Astrocyte (in vitro differentiated cells and primary cell): ENCODE measurements around the gene WSCD2. TPM values are rescaled to one million over a fixed set of nuclear protein-coding genes. Genes with fewer than 3 reads are reported as not detected.

Experiments used
- DNase-seq: peaks from one replicate; pipeline ENCODE4 v3.0.0-alpha.2; 2010; ENCODE audit warnings: low read depth
- FAIRE-seq: peaks from 2 replicates; lab custom pipeline; 2011; peaks lifted over from hg19 to GRCh38; lab: Jason Lieb, UNC
- H2AFZ ChIP-seq: 2 replicates; pipeline ENCODE4 v1.6.0; 2012; ENCODE audit warnings: low read depth, low read length, inconsistent platforms
- H3K27ac ChIP-seq: 2 replicates; pipeline ENCODE4 v1.5.1; 2011; ENCODE audit warnings: low read depth, low read length, inconsistent platforms
- H3K27me3 ChIP-seq: 2 replicates; pipeline ENCODE4 v1.6.0; 2011; ENCODE audit warnings: low read length, inconsistent platforms; ENCODE audit not compliant: insufficient read depth
- H3K36me3 ChIP-seq: 2 replicates; pipeline ENCODE4 v1.5.1; 2011; ENCODE audit warnings: low read length, inconsistent platforms; ENCODE audit not compliant: insufficient read depth
- H3K4me1 ChIP-seq: 2 replicates; pipeline ENCODE4 v1.5.1; 2011; ENCODE audit warnings: low read length, inconsistent platforms; ENCODE audit not compliant: insufficient read depth
- H3K4me2 ChIP-seq: 2 replicates; pipeline ENCODE4 v1.6.0; 2012; ENCODE audit warnings: low read length, inconsistent platforms
- H3K4me3 ChIP-seq: 2 replicates; pipeline ENCODE4 v1.5.1; 2011; ENCODE audit warnings: low read depth, mild to moderate bottlenecking, low read length, inconsistent platforms; ENCODE audit not compliant: insufficient read depth
- H3K79me2 ChIP-seq: 2 replicates; pipeline ENCODE4 v1.6.0; 2012; ENCODE audit warnings: mild to moderate bottlenecking, low read length, inconsistent platforms; ENCODE audit not compliant: insufficient read depth
- H3K9ac ChIP-seq: 2 replicates; pipeline ENCODE4 v1.6.0; 2012; ENCODE audit warnings: mild to moderate bottlenecking, low read length, inconsistent platforms
- H3K9me3 ChIP-seq: 2 replicates; pipeline ENCODE4 v1.5.1; 2012; ENCODE audit warnings: low read depth, mild to moderate bottlenecking, low read length, inconsistent platforms; ENCODE audit not compliant: insufficient read depth
- H4K20me1 ChIP-seq: 2 replicates; pipeline ENCODE4 v1.6.0; 2012; ENCODE audit warnings: low read length, inconsistent platforms; ENCODE audit not compliant: insufficient read depth
- H3K27ac Mint-ChIP-seq: one replicate; pipeline ENCODE4 v1.8.0; 2021; ENCODE audit warnings: mild to moderate bottlenecking, mixed read lengths; ENCODE audit not compliant: unreplicated experiment
- H3K27me3 Mint-ChIP-seq: one replicate; pipeline ENCODE4 v1.8.0; 2021; ENCODE audit warnings: low read depth, mixed read lengths; ENCODE audit not compliant: unreplicated experiment
- H3K36me3 Mint-ChIP-seq: one replicate; pipeline ENCODE4 v1.8.0; 2021; ENCODE audit warnings: low read depth, mixed read lengths; ENCODE audit not compliant: unreplicated experiment
- H3K4me1 Mint-ChIP-seq: one replicate; pipeline ENCODE4 v1.8.0; 2021; ENCODE audit warnings: low read depth, mixed read lengths; ENCODE audit not compliant: unreplicated experiment
- H3K4me3 Mint-ChIP-seq: one replicate; pipeline ENCODE4 v1.8.0; 2021; ENCODE audit warnings: mild to moderate bottlenecking, moderate library complexity, mixed read lengths; ENCODE audit not compliant: unreplicated experiment
- H3K9me3 Mint-ChIP-seq: one replicate; pipeline ENCODE4 v1.8.0; 2021; ENCODE audit warnings: mild to moderate bottlenecking, mixed read lengths; ENCODE audit not compliant: unreplicated experiment
- CTCF ChIP-seq: IDR thresholded peaks from 2 replicates; pipeline ENCODE4 v1.5.1; 2011; ENCODE audit warnings: low read depth, mild to moderate bottlenecking, inconsistent platforms, low read length, moderate library complexity; ENCODE audit not compliant: insufficient read depth
- EZH2 ChIP-seq: IDR thresholded peaks from 2 replicates; pipeline ENCODE4 v1.6.1; 2012; ENCODE audit warnings: mild to moderate bottlenecking, low read length, inconsistent platforms; ENCODE audit not compliant: insufficient read depth
- total RNA-seq: library from RNA; stranded (reverse); gene quantifications from 2 replicates; pipeline ENCODE4 v1.2.1, GENCODE V29; 2021

Gene WSCD2
- total RNA-seq, 1 donor from 2014 or later: 0.11 TPM

DNA sequence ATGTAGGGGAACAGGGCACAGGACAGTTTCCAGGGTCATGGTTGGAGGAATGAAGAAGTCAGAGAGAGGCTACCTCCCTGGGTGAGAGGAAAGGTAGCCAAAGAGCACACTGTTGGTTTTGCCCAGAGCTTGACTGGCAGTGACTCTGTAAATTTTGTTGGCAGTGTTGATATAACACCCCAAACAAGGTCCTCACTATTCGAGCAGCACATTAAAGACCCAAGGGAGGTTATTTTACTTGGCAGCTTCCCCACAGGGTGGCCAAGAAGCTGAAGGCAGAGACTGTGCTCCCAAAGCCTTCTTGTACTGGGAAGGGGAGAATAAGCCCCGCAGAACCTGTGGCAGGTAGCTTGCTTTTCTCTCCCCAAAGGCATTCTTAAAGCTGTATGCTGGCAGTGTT, 40.6 kb downstream of the WSCD2 start:
- no peak overlapping the region for H2AFZ ChIP-seq
- TF ChIP-seq CTCF (no peak), EZH2 (no peak)
- FAIRE-seq: no peak

DNA sequence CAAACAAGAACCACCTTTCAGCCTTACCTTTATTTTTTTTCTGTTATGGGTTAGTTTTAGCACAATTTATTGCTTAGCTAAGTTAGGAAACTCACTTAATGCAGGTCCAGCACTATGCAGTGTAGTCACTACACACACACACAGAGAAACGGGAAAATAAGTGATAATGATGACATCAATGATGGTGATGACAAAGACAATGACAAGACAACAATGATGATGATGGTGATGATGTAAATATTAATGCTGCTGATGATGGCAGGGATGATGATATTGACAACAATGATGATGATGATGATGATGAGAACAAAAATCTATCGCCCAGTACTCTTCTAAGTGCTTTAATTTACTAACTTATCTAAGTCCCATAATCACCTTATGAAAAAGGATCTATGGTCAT, 41.1 kb downstream of the WSCD2 start:
- H3K9me3 ChIP-seq: no peaks in the 10 kb centered on the region
- H3K36me3 ChIP-seq: no peaks in the 10 kb centered on the region
- H3K9ac ChIP-seq: no peak overlapping the region
- no peaks in the 10 kb centered on the region for H3K27me3 ChIP-seq
- no peak overlapping the region for H2AFZ ChIP-seq
- H3K9me3 Mint-ChIP-seq: no peaks in the 10 kb centered on the region
- peaks cover 41% of the 10 kb centered on the region for H3K27me3 Mint-ChIP-seq
- TF ChIP-seq CTCF (no peak), EZH2 (no peak)
- H3K79me2 ChIP-seq: no peaks in the 10 kb centered on the region
- no peaks in the 10 kb centered on the region for H3K36me3 Mint-ChIP-seq
- no peak overlapping the region for H3K4me3 ChIP-seq
- no peaks in the 10 kb centered on the region for H3K4me1 ChIP-seq
- no peak overlapping the region for H3K27ac Mint-ChIP-seq
- no peaks in the 10 kb centered on the region for H4K20me1 ChIP-seq
- H3K4me1 Mint-ChIP-seq: no peaks in the 10 kb centered on the region
- FAIRE-seq (no peak), DNase-seq (no peak)
- no peak overlapping the region for H3K4me2 ChIP-seq
- no peak overlapping the region for H3K27ac ChIP-seq
- H3K4me3 Mint-ChIP-seq: no peak overlapping the region

More for the DNA sequence above, 40.6 kb downstream of the WSCD2 start:
- Histone ChIP-seq H3K27ac (no peak overlapping the region), H3K9me3 (no peaks in the 10 kb centered on the region), H3K79me2 (no peaks in the 10 kb centered on the region), H3K36me3 (no peaks in the 10 kb centered on the region), H3K9ac (no peak overlapping the region), H3K4me3 (no peak overlapping the region), H3K27me3 (no peaks in the 10 kb centered on the region), H3K4me2 (no peak overlapping the region), H3K4me1 (no peaks in the 10 kb centered on the region), H4K20me1 (no peaks in the 10 kb centered on the region)
- Mint-ChIP-seq H3K4me3 (no peak overlapping the region), H3K9me3 (no peaks in the 10 kb centered on the region), H3K4me1 (no peaks in the 10 kb centered on the region), H3K36me3 (no peaks in the 10 kb centered on the region), H3K27ac (no peak overlapping the region), H3K27me3 (peaks cover 40% of the 10 kb centered on the region)
- no peak for DNase-seq

DNA sequence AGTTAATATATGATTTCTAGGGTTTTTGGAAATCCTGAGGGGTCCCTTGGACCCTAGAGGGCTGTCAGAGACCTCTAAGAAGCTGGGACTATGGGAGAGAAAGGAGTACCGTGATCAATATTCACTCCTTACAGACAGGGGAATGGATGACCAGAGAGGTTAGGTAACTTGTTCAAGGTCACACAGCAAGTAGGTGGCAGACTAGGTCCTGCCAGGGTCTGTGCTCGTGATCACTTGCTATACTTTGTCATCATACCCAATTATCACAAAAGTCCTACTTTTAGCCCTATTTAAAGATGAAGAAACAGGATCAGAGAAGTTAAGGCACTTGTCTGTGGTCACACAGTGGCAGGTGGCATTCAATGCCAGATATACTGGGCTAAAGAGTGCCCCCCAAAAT, 42.9 kb downstream of the WSCD2 start:
- no peaks in the 10 kb centered on the region for H4K20me1 ChIP-seq
- no peak overlapping the region for H2AFZ ChIP-seq
- H3K9me3 ChIP-seq: no peaks in the 10 kb centered on the region
- H3K36me3 ChIP-seq: no peaks in the 10 kb centered on the region
- H3K4me3 ChIP-seq: no peak overlapping the region
- TF ChIP-seq CTCF (no peak), EZH2 (no peak)
- H3K79me2 ChIP-seq: no peaks in the 10 kb centered on the region
- no peak overlapping the region for H3K4me2 ChIP-seq
- Mint-ChIP-seq H3K9me3 (no peaks in the 10 kb centered on the region), H3K4me1 (no peaks in the 10 kb centered on the region), H3K36me3 (no peaks in the 10 kb centered on the region), H3K27ac (no peak overlapping the region), H3K27me3 (peaks cover 37% of the 10 kb centered on the region), H3K4me3 (no peak overlapping the region)
- DNase-seq: no peak
- no peaks in the 10 kb centered on the region for H3K4me1 ChIP-seq
- no peaks in the 10 kb centered on the region for H3K27me3 ChIP-seq
- no peak overlapping the region for H3K9ac ChIP-seq
- H3K27ac ChIP-seq: no peak overlapping the region
- no peak for FAIRE-seq
